IMR-90 (cell line): Measurements from ENCODE around the gene NEURL1. TPM values are rescaled to one million over a fixed set of nuclear protein-coding genes. Genes with fewer than 3 reads are reported as not detected.

ENCODE experiments used
- ATAC-seq: fragments of 200-7000 bp; cut with Tn5 transposase; 2 replicates; pipeline ENCODE4 v1.9.1; 2020; ENCODE audit warnings: low read depth, mild to moderate bottlenecking, moderate library complexity
- BruUV-seq: library from RNA; stranded (reverse); fragments of 400-500 nt; replicated peaks from 2 replicates; lab custom pipeline; 2021; lab: Mats Ljungman, UMichigan
- CTCF ChIA-PET: fragments of 300-600 bp; formaldehyde crosslinking; extraction: SDS; loops from one replicate; lab custom pipeline; 2021; ENCODE audit warnings: antibody characterized with exemption; lab: Yijun Ruan, JAX
- POLR2A ChIA-PET: fragments of 300-600 bp; sonication (Branson Sonifier 250); formaldehyde crosslinking; loops from one replicate; lab custom pipeline; 2022; ENCODE audit warnings: antibody characterized with exemption; ENCODE audit not compliant: unreplicated experiment; lab: Charles Lee
- DNase-seq: peaks from one replicate; pipeline ENCODE4 v3.0.0; 2013
- H2AFZ ChIP-seq: replicated peaks from 2 replicates; pipeline ENCODE3; 2013; ENCODE audit warnings: low read length, mild to moderate bottlenecking; ENCODE audit not compliant: poor library complexity
- H2AK5ac ChIP-seq: 2 replicates; pipeline ENCODE4 v1.6.1; 2013; ENCODE audit warnings: low read depth, low read length, inconsistent platforms
- H2AK9ac ChIP-seq: replicated peaks from 2 replicates; pipeline ENCODE3; 2013; ENCODE audit warnings: mild to moderate bottlenecking, low read depth, low read length, moderate library complexity; ENCODE audit not compliant: poor library complexity
- H2BK120ac ChIP-seq: 2 replicates; pipeline ENCODE4 v1.6.1; 2013; ENCODE audit warnings: low read depth, low read length, inconsistent platforms
- H2BK15ac ChIP-seq: 3 replicates; pipeline ENCODE4 v1.6.1; 2013; ENCODE audit warnings: low read depth, low read length, inconsistent platforms
- H2BK20ac ChIP-seq: 2 replicates; pipeline ENCODE4 v1.6.1; 2013; ENCODE audit warnings: low read depth, mild to moderate bottlenecking, inconsistent platforms, low read length, moderate library complexity
- H2BK5ac ChIP-seq: 2 replicates; pipeline ENCODE4 v1.6.1; 2013; ENCODE audit warnings: mild to moderate bottlenecking, low read depth, low read length, inconsistent platforms; ENCODE audit not compliant: poor library complexity, severe bottlenecking
- H3K14ac ChIP-seq: replicated peaks from 2 replicates; pipeline ENCODE4 v1.6.1; 2013; ENCODE audit warnings: low read depth, low read length, inconsistent platforms
- H3K18ac ChIP-seq: 2 replicates; pipeline ENCODE4 v1.6.1; 2013; ENCODE audit warnings: low read depth, low read length, control low read depth
- H3K23ac ChIP-seq: 2 replicates; pipeline ENCODE4 v1.6.1; 2013; ENCODE audit warnings: low read depth, low read length, inconsistent platforms
- H3K27ac ChIP-seq: 2 replicates; pipeline ENCODE4 v1.5.1; 2013; ENCODE audit warnings: mild to moderate bottlenecking, control low read depth, low read length; ENCODE audit not compliant: insufficient read depth
- H3K27me3 ChIP-seq: 2 replicates; pipeline ENCODE4 v1.6.1; 2013; ENCODE audit warnings: low read length; ENCODE audit not compliant: control insufficient read depth, insufficient read depth
- H3K36me3 ChIP-seq: 2 replicates; pipeline ENCODE4 v1.6.1; 2013; ENCODE audit warnings: low read length, mixed read lengths; ENCODE audit not compliant: control insufficient read depth, insufficient read depth
- H3K4ac ChIP-seq: 2 replicates; pipeline ENCODE4 v1.6.1; 2013; ENCODE audit warnings: low read depth, low read length, inconsistent platforms
- H3K4me1 ChIP-seq: 2 replicates; pipeline ENCODE4 v1.6.1; 2013; ENCODE audit warnings: low read length, mixed read lengths; ENCODE audit not compliant: control insufficient read depth, insufficient read depth
- H3K4me2 ChIP-seq: 2 replicates; pipeline ENCODE4 v1.6.1; 2013; ENCODE audit warnings: low read depth, mild to moderate bottlenecking, control low read depth, low read length, moderate library complexity
- H3K4me3 ChIP-seq: 2 replicates; pipeline ENCODE4 v1.5.1; 2013; ENCODE audit warnings: low read depth, mild to moderate bottlenecking, control low read depth, low read length, moderate library complexity; ENCODE audit not compliant: insufficient read depth
- H3K56ac ChIP-seq: 2 replicates; pipeline ENCODE4 v1.6.1; 2013; ENCODE audit warnings: low read length, inconsistent platforms; ENCODE audit not compliant: insufficient read depth; ENCODE audit errors: extremely low read depth
- H3K79me1 ChIP-seq, 2 experiments: 2 replicates each; pipeline ENCODE4 v1.6.1; 2013; ENCODE audit warnings: low read length in 2 of 2, inconsistent platforms in 1 of 2, low read depth in 1 of 2
- H3K9ac ChIP-seq: 2 replicates; pipeline ENCODE4 v1.6.1; 2013; ENCODE audit warnings: low read depth, low read length, control low read depth
- H3K9me1 ChIP-seq: 2 replicates; pipeline ENCODE4 v1.6.1; 2013; ENCODE audit warnings: low read length, inconsistent platforms; ENCODE audit not compliant: insufficient read depth
- H3K9me3 ChIP-seq: 2 replicates; pipeline ENCODE4 v1.6.1; 2013; ENCODE audit warnings: low read length; ENCODE audit not compliant: control insufficient read depth, insufficient read depth
- H4K20me1 ChIP-seq: 2 replicates; pipeline ENCODE4 v1.6.1; 2013; ENCODE audit warnings: low read length, inconsistent platforms; ENCODE audit not compliant: insufficient read depth
- H4K5ac ChIP-seq: 2 replicates; pipeline ENCODE4 v1.6.1; 2013; ENCODE audit warnings: mild to moderate bottlenecking, low read depth, low read length, control low read depth
- H4K8ac ChIP-seq, 2 experiments: 2 replicates each; pipeline ENCODE4 v1.6.1; 2013; ENCODE audit warnings: low read depth in 2 of 2, low read length in 2 of 2, control low read depth in 1 of 2, inconsistent platforms in 1 of 2
- H4K91ac ChIP-seq: 2 replicates; pipeline ENCODE4 v1.6.1; 2013; ENCODE audit warnings: low read depth, low read length, inconsistent platforms; ENCODE audit not compliant: insufficient read depth
- CEBPB ChIP-seq: IDR thresholded peaks from 2 replicates; pipeline ENCODE4 v1.6.1; 2012; ENCODE audit warnings: low read depth, low read length, improper control_type of control experiment
- MAFK ChIP-seq: IDR thresholded peaks from 2 replicates; pipeline ENCODE4 v1.6.1; 2012; ENCODE audit warnings: low read depth, low read length, improper control_type of control experiment
- MAZ ChIP-seq: IDR thresholded peaks from 2 replicates; pipeline ENCODE4 v1.6.1; 2012; ENCODE audit warnings: low read depth, mild to moderate bottlenecking, low read length, improper control_type of control experiment, moderate library complexity, borderline replicate concordance
- MXI1 ChIP-seq: IDR thresholded peaks from 2 replicates; pipeline ENCODE4 v1.6.1; 2012; ENCODE audit warnings: low read depth, mild to moderate bottlenecking, low read length, moderate library complexity, borderline replicate concordance
- POLR2A ChIP-seq: IDR thresholded peaks from 2 replicates; pipeline ENCODE4 v1.6.1; 2012; ENCODE audit warnings: mild to moderate bottlenecking, low read depth, low read length
- RFX5 ChIP-seq: IDR thresholded peaks from 2 replicates; pipeline ENCODE4 v1.8.0; 2012; ENCODE audit warnings: low read depth, mild to moderate bottlenecking, low read length, moderate library complexity
- SMC3 ChIP-seq: fragments of 150-350 bp; IDR thresholded peaks from 2 replicates; pipeline ENCODE4 v1.6.1; 2016; ENCODE audit warnings: low read depth, mild to moderate bottlenecking, antibody characterized with exemption, low read length, moderate library complexity
- WGBS, 2 experiments: methylation state at CpG; one replicate each; pipeline versions ENCODE4 v1.1.5 to v1.1.7; 2013; ENCODE audit warnings: missing lambda C conversion rate in 2 of 2; ENCODE audit not compliant: insufficient read length in 1 of 2; ENCODE audit errors: extremely low coverage in 2 of 2; 5-methylcytosine and 5-hydroxymethylcytosine counted together
- dilution Hi-C: fragments of 300-500 bp; cut with HindIII; formaldehyde crosslinking; loops from one replicate; pipeline ENCODE4 v1.14.3; 2018; ENCODE audit warnings: low sequenced_read_pairs; ENCODE audit not compliant: unreplicated experiment
- in situ Hi-C: fragments of 300-500 bp; cut with MboI; formaldehyde crosslinking; loops from 3 replicates; pipeline ENCODE4 v1.14.3; 2019; ENCODE audit warnings: low sequenced_read_pairs, inconsistent platforms, mixed read lengths
- intact Hi-C: fragments of 100-400 bp; cut with micrococcal nuclease; formaldehyde crosslinking; loops from 2 replicates; pipeline ENCODE4 v1.10.0; 2022
- polyA plus RNA-seq, 3 experiments: library from polyadenylated mRNA; depleted of rRNA; stranded (reverse); fragments of >200 nt; gene quantifications; 2 replicates each; pipeline ENCODE4 v1.2.3, GENCODE V29; 2012; ENCODE audit warnings: low replicate concordance in 1 of 3
- total RNA-seq: library from RNA; depleted of rRNA; stranded (reverse); fragments of >200 nt; gene quantifications from 2 replicates; pipeline ENCODE4 v1.2.3, GENCODE V29; 2012

The NEURL1 gene
- total and polyA plus RNA-seq, 2 of the 4 experiments (the other 2 are of a cell fraction), result 0.36 to 0.82 TPM

- dilution Hi-C loops, result no loop called here
- Histone ChIP-seq H3K56ac (no peak overlapping the region), H3K9me3 (no peaks in the 10 kb centered on the region), H3K4me1 (peaks cover 3% of the 10 kb centered on the region; the same call in 1 of the 2 replicates), H2AK5ac (no peak overlapping the region), H2AFZ (peak overlapping the region; percentile 32), H2BK120ac (no peak overlapping the region), H4K91ac (no peak overlapping the region), H3K4me2 (no peak overlapping the region), H3K79me1 (no peaks in the 10 kb centered on the region), H3K27ac (no peak overlapping the region), H3K4ac (no peak overlapping the region; the same call in 1 of the 2 replicates), H3K9ac (no peak overlapping the region), H2BK20ac (no peak overlapping the region), H3K27me3 (peaks cover 37% of the 10 kb centered on the region), H3K18ac (no peak overlapping the region), H3K9me1 (no peaks in the 10 kb centered on the region; the same call in 1 of the 2 replicates), H3K4me3 (no peak overlapping the region), H3K14ac (no peak overlapping the region), H3K36me3 (no peaks in the 10 kb centered on the region), H2BK5ac (no peak overlapping the region), H4K20me1 (no peaks in the 10 kb centered on the region), H2AK9ac (no peak overlapping the region), H4K8ac (no peak overlapping the region), H3K23ac (0 out of 2 replicates have a peak overlapping the region, but pooled peaks have one; percentile 11), H2BK15ac (no peak overlapping the region), H4K5ac (no peak overlapping the region)
- peak; percentile 28 for DNase-seq
- in situ Hi-C loops, result no loop called here
- BruUV-seq, result no TSS peak
- intact Hi-C loops, result no loop called here
- ATAC-seq, result peak; percentile 58
- ChIA-PET CTCF (no interaction called here), POLR2A (no interaction called here)
- WGBS, 2 experiments, result 60% methylated on average over 2 of the region's 3 CpGs; no CpG with 5 or more reads in 1 of the 2 experiments
- no peak for TF ChIP-seq POLR2A
- no peak for TF ChIP-seq RFX5
- no peak for TF ChIP-seq MXI1
- no peak for TF ChIP-seq CEBPB
- no peak for TF ChIP-seq SMC3
- no peak for TF ChIP-seq MAFK
- TF ChIP-seq MAZ, result no peak
Measured at GRCh38 chr10:103466734-103467133, 26.8 kb upstream of the NEURL1 start.
